ENCODE measurements around the gene ARHGAP40. TPM values are rescaled to one million over a fixed set of nuclear protein-coding genes. Genes with fewer than 3 reads are reported as not detected.

The ARHGAP40 gene
- total RNA-seq, 4 donors from 2014 or later: 0.11 TPM; not detected in 3

GRCh38 chr20:38660429-38660828, 58.8 kb downstream of the ARHGAP40 start:
- intact Hi-C loops (cut with DNase I): no loop called here
- no peaks in the 10 kb centered on the region for H3K27me3 ChIP-seq
- no peak overlapping the region for H3K4me3 ChIP-seq (replicated peaks in 1 of 3)
- WGBS, 2 donors: 93 to 94% methylated on average over 1 of the region's 1 CpG
- TF ChIP-seq POLR2A (IDR thresholded peaks at IDR 0.05) (no peak), CTCF (IDR thresholded peaks at IDR 0.05) (no peak)
- H3K4me1 ChIP-seq: no peaks in the 10 kb centered on the region
- no peak for DNase-seq
- H3K27ac ChIP-seq: no peak overlapping the region
- H3K36me3 ChIP-seq: no peaks in the 10 kb centered on the region
- no peaks in the 10 kb centered on the region for H3K9me3 ChIP-seq

- TF ChIP-seq CTCF (IDR thresholded peaks at IDR 0.05) (no peak), POLR2A (IDR thresholded peaks at IDR 0.05) (no peak)
- 70 to 73% methylated on average over 2 to 3 of the region's 3 CpGs for WGBS, 2 donors
- intact Hi-C loops (cut with DNase I): no loop called here
- Histone ChIP-seq H3K27me3 (no peaks in the 10 kb centered on the region), H3K36me3 (no peaks in the 10 kb centered on the region), H3K27ac (no peak overlapping the region), H3K4me1 (no peaks in the 10 kb centered on the region), H3K4me3 (replicated peaks in 1 of 3) (no peak overlapping the region), H3K9me3 (no peaks in the 10 kb centered on the region)
- DNase-seq: no peak
These were observed 62.1 kb downstream of the ARHGAP40 start for GRCh38 chr20:38663660-38664059.

DNA sequence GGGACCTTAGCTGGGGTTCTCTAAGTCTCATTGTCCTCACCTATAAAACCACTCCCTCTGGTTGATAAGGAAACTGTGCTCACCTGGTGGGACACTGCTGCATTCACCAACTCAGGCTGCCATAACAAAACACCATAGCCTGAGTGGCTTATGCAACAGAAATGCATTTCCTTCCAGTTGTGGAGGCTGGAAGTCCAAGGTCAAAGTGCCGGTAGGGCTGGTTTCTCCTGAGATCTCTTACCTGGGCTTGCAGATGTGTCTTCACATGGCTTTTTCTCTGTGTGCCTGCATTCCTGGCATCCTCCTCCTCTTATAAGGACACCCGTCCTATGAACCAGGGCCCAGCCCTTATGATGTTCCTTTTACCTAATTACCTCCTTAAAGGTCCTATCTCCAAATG, 62.7 kb downstream of the ARHGAP40 start:
- intact Hi-C loops (cut with DNase I): no loop called here
- H3K4me1 ChIP-seq: no peaks in the 10 kb centered on the region
- H3K36me3 ChIP-seq: no peaks in the 10 kb centered on the region
- DNase-seq: no peak
- H3K27me3 ChIP-seq: no peaks in the 10 kb centered on the region
- 71 to 88% methylated on average over 2 of the region's 2 CpGs for WGBS, 2 donors
- no peak overlapping the region for H3K4me3 ChIP-seq (replicated peaks in 1 of 3)
- TF ChIP-seq CTCF (IDR thresholded peaks at IDR 0.05): no peak
- no peak for TF ChIP-seq POLR2A (IDR thresholded peaks at IDR 0.05)
- no peaks in the 10 kb centered on the region for H3K9me3 ChIP-seq
- H3K27ac ChIP-seq: no peak overlapping the region

DNA sequence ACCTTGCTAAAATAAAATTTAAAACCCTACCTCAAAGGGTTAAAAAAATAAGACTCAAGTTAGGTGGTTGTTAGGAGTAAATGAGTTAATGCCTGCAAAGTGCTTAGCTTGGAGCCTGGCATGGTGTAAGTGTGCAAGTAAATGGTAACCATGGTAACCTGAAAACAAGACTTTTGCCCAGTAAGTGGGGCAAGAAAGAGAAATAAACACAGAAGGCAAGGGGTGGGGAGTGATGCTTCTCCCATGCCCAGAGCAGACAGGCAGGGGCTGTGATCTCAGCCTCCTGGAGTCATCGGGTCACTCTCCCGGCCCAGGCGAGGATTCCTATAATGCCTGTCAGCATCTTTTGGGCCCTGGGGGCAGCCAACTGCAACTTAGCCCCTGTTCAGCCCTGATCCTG, 63.5 kb downstream of the ARHGAP40 start:
- DNase-seq: no peak
- no peaks in the 10 kb centered on the region for H3K4me1 ChIP-seq
- intact Hi-C loops (cut with DNase I): no loop called here
- H3K27me3 ChIP-seq: no peaks in the 10 kb centered on the region
- no peaks in the 10 kb centered on the region for H3K9me3 ChIP-seq
- TF ChIP-seq POLR2A (IDR thresholded peaks at IDR 0.05): no peak
- no peak for TF ChIP-seq CTCF (IDR thresholded peaks at IDR 0.05)
- H3K36me3 ChIP-seq: no peaks in the 10 kb centered on the region
- no peak overlapping the region for H3K27ac ChIP-seq
- 23 to 31% methylated on average over 3 of the region's 3 CpGs for WGBS, 2 donors
- H3K4me3 ChIP-seq (replicated peaks in 1 of 3): no peak overlapping the region

GRCh38 chr20:38665506-38666285, 64.1 kb downstream of the ARHGAP40 start:
- Histone ChIP-seq H3K27ac (no peak overlapping the region), H3K4me3 (replicated peaks in 1 of 3) (no peak overlapping the region), H3K27me3 (no peaks in the 10 kb centered on the region), H3K36me3 (no peaks in the 10 kb centered on the region), H3K9me3 (no peaks in the 10 kb centered on the region), H3K4me1 (no peaks in the 10 kb centered on the region)
- 63 to 68% methylated on average over 11 of the region's 11 CpGs for WGBS, 2 donors
- TF ChIP-seq POLR2A (IDR thresholded peaks at IDR 0.05) (no peak), CTCF (IDR thresholded peaks at IDR 0.05) (no peak)
- no peak for DNase-seq
- intact Hi-C loops (cut with DNase I): no loop called here

Measured in thyroid gland (tissue), 4 donors.